WTC11 (cell line): Measurements from ENCODE around the gene COX14. TPM values are rescaled to one million over a fixed set of nuclear protein-coding genes. Genes with fewer than 3 reads are reported as not detected.

Source experiments
- ATAC-seq: fragments of 200-7000 bp; cut with Tn5 transposase; 2 replicates; pipeline ENCODE4 v1.10.0; 2021; ENCODE audit warnings: mild to moderate bottlenecking, moderate library complexity
- CTCF ChIA-PET: fragments of 300-600 bp; sonication (Branson Sonifier 250); formaldehyde crosslinking; loops from one replicate; lab custom pipeline; 2021; ENCODE audit warnings: antibody characterized with exemption; lab: Charles Lee
- POLR2A ChIA-PET: fragments of 350-600 bp; sonication (Branson Sonifier 250); formaldehyde crosslinking; loops from one replicate; lab custom pipeline; 2021; ENCODE audit warnings: antibody characterized with exemption; lab: Charles Lee
- DNase-seq: peaks from one replicate; pipeline ENCODE4 v3.0.0; 2021; ENCODE audit warnings: low spot score
- H3K27ac Mint-ChIP-seq: 2 replicates; pipeline ENCODE4 v1.8.0; 2021; ENCODE audit warnings: mixed read lengths
- H3K27me3 Mint-ChIP-seq: 2 replicates; pipeline ENCODE4 v1.8.0; 2021; ENCODE audit warnings: low read depth, mild to moderate bottlenecking, moderate library complexity, mixed read lengths
- H3K36me3 Mint-ChIP-seq: 2 replicates; pipeline ENCODE4 v1.8.0; 2021; ENCODE audit warnings: mixed read lengths
- H3K4me1 Mint-ChIP-seq: 2 replicates; pipeline ENCODE4 v1.8.0; 2022; ENCODE audit warnings: mixed read lengths
- H3K4me3 Mint-ChIP-seq: 2 replicates; pipeline ENCODE4 v1.8.0; 2021; ENCODE audit warnings: mild to moderate bottlenecking, moderate library complexity, mixed read lengths
- H3K9me3 Mint-ChIP-seq: 2 replicates; pipeline ENCODE4 v1.8.0; 2021; ENCODE audit warnings: mixed read lengths
- CBFB ChIP-seq: sonication (generic); formaldehyde crosslinking; IDR thresholded peaks from 2 replicates; pipeline ENCODE4 v1.8.1; 2022; ENCODE audit warnings: mild to moderate bottlenecking, low read depth, missing genetic modification reagents
- CTCF ChIP-seq: fragments of 200-600 bp; IDR thresholded peaks from 2 replicates; pipeline ENCODE4 v1.8.0; 2022; ENCODE audit warnings: antibody characterized with exemption
- E2F1 ChIP-seq: sonication (generic); formaldehyde crosslinking; IDR thresholded peaks from 2 replicates; pipeline ENCODE4 v1.8.0; 2022; ENCODE audit warnings: mild to moderate bottlenecking, missing genetic modification reagents
- FOXJ3 ChIP-seq: sonication (generic); formaldehyde crosslinking; IDR thresholded peaks from 2 replicates; pipeline ENCODE4 v1.9.0; 2021; ENCODE audit warnings: missing genetic modification reagents, mild to moderate bottlenecking, borderline replicate concordance
- GABPB1 ChIP-seq: sonication (generic); formaldehyde crosslinking; IDR thresholded peaks from 2 replicates; pipeline ENCODE4 v1.8.1; 2023; ENCODE audit warnings: mild to moderate bottlenecking, missing genetic modification reagents
- JAZF1 ChIP-seq: fragments of 250-450 bp; sonication (Bioruptor Pico); IDR thresholded peaks from 2 replicates; pipeline ENCODE4 v1.9.0; 2021; ENCODE audit warnings: moderate library complexity, mild to moderate bottlenecking, inconsistent platforms
- OVOL2 ChIP-seq: fragments of 250-450 bp; sonication (Bioruptor Pico); IDR thresholded peaks from 2 replicates; pipeline ENCODE4 v1.9.0; 2021; ENCODE audit warnings: mild to moderate bottlenecking, borderline replicate concordance
- STAT6 ChIP-seq: sonication (generic); formaldehyde crosslinking; conservative IDR thresholded peaks from 2 replicates; pipeline ENCODE4 v1.8.1; 2023; ENCODE audit warnings: mild to moderate bottlenecking, low read depth, missing genetic modification reagents, moderate library complexity
- TEAD4 ChIP-seq: sonication (generic); formaldehyde crosslinking; IDR thresholded peaks from 2 replicates; pipeline ENCODE4 v1.8.0; 2022; ENCODE audit warnings: mild to moderate bottlenecking, missing genetic modification reagents
- TP53 ChIP-seq: sonication (generic); formaldehyde crosslinking; IDR thresholded peaks from 2 replicates; pipeline ENCODE4 v1.8.1; 2023; ENCODE audit warnings: mild to moderate bottlenecking, missing genetic modification reagents
- ZBTB43 ChIP-seq: sonication (generic); formaldehyde crosslinking; IDR thresholded peaks from 2 replicates; pipeline ENCODE4 v1.8.1; 2023; ENCODE audit warnings: mild to moderate bottlenecking, missing genetic modification reagents
- ZNF219 ChIP-seq: sonication (generic); formaldehyde crosslinking; IDR thresholded peaks from 2 replicates; pipeline ENCODE4 v1.8.0; 2023; ENCODE audit warnings: missing genetic modification reagents, mild to moderate bottlenecking, borderline replicate concordance
- ZNF423 ChIP-seq: fragments of 250-450 bp; sonication (Bioruptor Pico); IDR thresholded peaks from 2 replicates; pipeline ENCODE4 v2.1.2; 2022; ENCODE audit warnings: mild to moderate bottlenecking, moderate library complexity
- ZNF532 ChIP-seq: fragments of 250-450 bp; sonication (Bioruptor Pico); IDR thresholded peaks from 2 replicates; pipeline ENCODE4 v1.9.0; 2021; ENCODE audit warnings: mild to moderate bottlenecking, borderline replicate concordance
- ZNF671 ChIP-seq: fragments of 250-450 bp; sonication (Bioruptor Pico); IDR thresholded peaks from 2 replicates; pipeline ENCODE4 v1.8.0; 2021; ENCODE audit warnings: mild to moderate bottlenecking
- total RNA-seq: library from RNA; stranded (reverse); gene quantifications from 3 replicates; pipeline ENCODE4 v1.2.3, GENCODE V29; 2021

Gene COX14
- total RNA-seq, 1 experiment from 2014 or later: 41.4 TPM

GRCh38 chr12:50086148-50086547 is 25.9 kb upstream of the COX14 start (continued):
- TF ChIP-seq E2F1: no peak

GRCh38 chr12:50087151-50087550 is 24.9 kb upstream of the COX14 start:
- CTCF ChIA-PET: interaction anchor here (0.9 to 1.6 kb wide), 6 partner anchors 13 to 89 kb away, joined by 3 to 8 read pairs (median 3); partner anchors contain the start of genes CERS5 and COX14
- Mint-ChIP-seq H3K4me1 (peaks cover 13% of the 10 kb centered on the region), H3K4me3 (peak overlapping the region; percentile 89; the same call in 1 of the 2 replicates), H3K27me3 (peaks cover 7% of the 10 kb centered on the region), H3K27ac (no peak overlapping the region; the same call in 1 of the 2 replicates), H3K36me3 (peaks cover 54% of the 10 kb centered on the region), H3K9me3 (no peaks in the 10 kb centered on the region)
- DNase-seq (no peak), ATAC-seq (no peak)
- POLR2A ChIA-PET: no interaction called here
- TF ChIP-seq ZNF219 (CRISPR knock-in tag) (no peak), ZNF671 (CRISPR knock-in tag) (no peak), TP53 (CRISPR knock-in tag) (no peak), STAT6 (no peak)

GRCh38 chr12:50087995-50088394 is 24.0 kb upstream of the COX14 start:
- Mint-ChIP-seq H3K9me3 (no peaks in the 10 kb centered on the region), H3K27ac (no peak overlapping the region), H3K27me3 (no peaks in the 10 kb centered on the region), H3K36me3 (peaks cover 58% of the 10 kb centered on the region), H3K4me3 (no peak overlapping the region), H3K4me1 (peaks cover 13% of the 10 kb centered on the region)
- TF ChIP-seq ZNF423 (CRISPR knock-in tag) (no peak), GABPB1 (peak; percentile 96)
- DNase-seq: no peak
- CTCF ChIA-PET: interaction anchor here (0.9 to 1.6 kb wide), 6 partner anchors 13 to 88 kb away, joined by 3 to 8 read pairs (median 3); partner anchors contain the start of genes CERS5 and COX14
- POLR2A ChIA-PET: no interaction called here
- no peak for ATAC-seq

GRCh38 chr12:50088577-50089335 is 23.3 kb upstream of the COX14 start:
- CTCF ChIA-PET: interaction anchor here (0.5 to 1.6 kb wide), 4 partner anchors 12 to 29 kb away, joined by 5 to 8 read pairs (median 6); partner anchors contain the start of gene COX14
- TF ChIP-seq FOXJ3 (CRISPR knock-in tag) (no peak), CTCF (peak; percentile 65)
- TF ChIP-seq, all 79 proteins: peak for 1
- peaks cover 62% of the 10 kb centered on the region for H3K36me3 Mint-ChIP-seq
- H3K27ac Mint-ChIP-seq: no peak overlapping the region
- H3K9me3 Mint-ChIP-seq: no peaks in the 10 kb centered on the region
- H3K27me3 Mint-ChIP-seq: no peaks in the 10 kb centered on the region
- POLR2A ChIA-PET: no interaction called here
- no peak overlapping the region for H3K4me3 Mint-ChIP-seq
- H3K4me1 Mint-ChIP-seq: peaks cover 9% of the 10 kb centered on the region
- DNase-seq (peak; percentile 57), ATAC-seq (peak; percentile 9; the same call in 1 of the 2 replicates)

GRCh38 chr12:50089730-50090129 is 22.3 kb upstream of the COX14 start:
- no peak overlapping the region for H3K27ac Mint-ChIP-seq
- CTCF ChIA-PET: interaction anchor here (1.0 to 1.1 kb wide), 3 partner anchors 11 to 224 kb away, joined by 3 to 6 read pairs (median 5); no protein-coding TSS in a partner anchor
- H3K36me3 Mint-ChIP-seq: peaks cover 70% of the 10 kb centered on the region

More at GRCh38 chr12:50089730-50090129, 22.3 kb upstream of the COX14 start:
- Mint-ChIP-seq H3K9me3 (no peaks in the 10 kb centered on the region), H3K4me3 (no peak overlapping the region), H3K27me3 (no peaks in the 10 kb centered on the region), H3K4me1 (peaks cover 7% of the 10 kb centered on the region)
- POLR2A ChIA-PET: no interaction called here
- no peak for TF ChIP-seq ZBTB43 (CRISPR knock-in tag)
- TF ChIP-seq JAZF1 (CRISPR knock-in tag): no peak
- TF ChIP-seq CBFB (CRISPR knock-in tag): no peak
- no peak for TF ChIP-seq TEAD4
- no peak for TF ChIP-seq OVOL2 (CRISPR knock-in tag)
- TF ChIP-seq ZNF532: no peak
- DNase-seq (no peak), ATAC-seq (no peak)
